HG02870 (cell line): ENCODE results near the gene RPL4.

Experiments
- ATAC-seq: cut with Tn5 transposase; IDR thresholded peaks from one replicate; pipeline ENCODE4 v1.9.1; 2021; ENCODE audit warnings: mild to moderate bottlenecking, moderate library complexity; ENCODE audit not compliant: unreplicated experiment

The RPL4 gene

DNA sequence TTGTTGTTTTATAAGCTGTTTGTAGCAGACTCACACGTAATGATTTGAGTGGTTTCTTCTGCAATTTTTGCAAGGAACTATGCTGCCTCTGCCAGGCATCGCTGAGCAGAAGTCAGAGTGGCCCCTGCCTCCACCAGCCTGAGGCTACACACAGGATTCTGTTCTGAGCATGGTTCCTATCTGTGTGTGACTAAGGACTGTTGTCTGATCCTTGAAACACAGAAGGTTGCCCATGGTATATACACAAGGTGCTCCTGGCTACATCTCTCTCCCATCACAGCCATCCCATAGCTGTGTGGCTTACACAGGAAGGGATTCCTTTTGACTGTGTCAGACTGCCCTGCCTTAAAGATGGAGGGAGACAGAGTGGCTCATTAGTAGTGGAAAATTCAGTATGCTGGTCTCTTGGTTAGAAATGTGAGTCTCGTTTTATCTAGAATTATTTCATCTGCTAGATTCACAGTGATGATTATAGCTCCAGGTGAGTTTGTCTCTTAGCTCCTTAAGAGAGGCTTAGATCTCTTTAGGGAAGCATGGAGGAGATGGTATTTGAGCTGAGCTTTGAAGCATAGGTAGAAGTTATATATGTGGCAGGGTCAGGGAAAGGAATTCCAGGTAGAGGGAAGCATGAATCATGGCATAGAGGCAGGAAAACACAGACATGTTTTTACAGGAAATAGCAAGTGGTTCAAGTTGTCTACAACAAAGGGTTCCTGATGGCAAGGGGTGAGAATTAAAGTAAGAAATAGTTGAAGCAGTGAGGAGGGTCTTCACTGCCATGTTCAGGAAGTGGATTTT, 44.6 kb downstream of the RPL4 start:
- no peak for ATAC-seq

DNA sequence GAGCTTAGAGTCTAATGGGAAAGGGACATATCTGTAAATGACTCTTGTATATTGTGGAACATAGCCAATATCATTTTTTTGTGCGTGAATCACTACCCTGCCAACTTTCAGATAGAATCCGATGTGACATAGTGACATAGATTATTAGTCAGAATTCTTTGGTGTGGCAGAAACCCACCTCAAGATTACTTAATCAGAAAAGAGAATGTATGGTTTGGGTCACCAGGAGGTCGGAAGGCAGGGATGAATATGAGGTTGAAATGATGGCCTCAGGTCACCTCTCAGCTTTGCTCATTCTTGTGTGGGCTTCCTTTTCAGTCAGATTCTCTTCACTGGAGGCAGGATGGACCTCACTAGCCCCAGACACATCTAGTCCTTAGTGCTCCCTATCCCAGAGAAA, 48.4 kb downstream of the RPL4 start:
- ATAC-seq = no peak

DNA sequence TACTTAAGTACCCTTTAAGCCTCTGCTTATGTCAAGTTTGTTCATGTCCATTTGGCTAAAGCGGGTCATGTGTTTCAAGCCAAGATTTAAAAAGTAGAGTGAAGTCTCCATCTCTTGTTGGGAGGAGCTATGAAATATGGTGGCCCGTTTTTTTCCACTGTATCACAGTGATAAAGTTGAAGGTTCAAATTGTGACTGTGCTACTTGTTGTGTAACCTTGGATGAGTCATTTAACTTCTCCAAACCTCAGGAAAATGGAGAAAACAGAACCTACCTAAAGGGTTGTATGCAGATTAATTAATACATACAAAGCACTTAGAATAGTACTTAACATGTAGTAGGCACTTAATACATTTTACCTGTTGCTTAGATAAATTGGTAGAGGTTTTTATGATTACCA, 50.5 kb downstream of the RPL4 start:
- no peak for ATAC-seq

- no peak for ATAC-seq
These were observed 51.6 kb downstream of the RPL4 start for GRCh38 chr15:66452971-66453580.

- ATAC-seq = no peak
These were observed 52.2 kb downstream of the RPL4 start for GRCh38 chr15:66452420-66452819.
